Activated T-cell treated with anti-CD3 and anti-CD28 coated beads for 24 hours (primary cell): ENCODE measurements around the gene BMAL1.
A peak's percentile ranks its signal among the peaks of the same experiment; 100 is the strongest.

Source experiments
- DNase-seq: peaks from one replicate; pipeline ENCODE4 v3.0.0-alpha.2; 2020; ENCODE audit warnings: low read depth

The BMAL1 gene

DNA sequence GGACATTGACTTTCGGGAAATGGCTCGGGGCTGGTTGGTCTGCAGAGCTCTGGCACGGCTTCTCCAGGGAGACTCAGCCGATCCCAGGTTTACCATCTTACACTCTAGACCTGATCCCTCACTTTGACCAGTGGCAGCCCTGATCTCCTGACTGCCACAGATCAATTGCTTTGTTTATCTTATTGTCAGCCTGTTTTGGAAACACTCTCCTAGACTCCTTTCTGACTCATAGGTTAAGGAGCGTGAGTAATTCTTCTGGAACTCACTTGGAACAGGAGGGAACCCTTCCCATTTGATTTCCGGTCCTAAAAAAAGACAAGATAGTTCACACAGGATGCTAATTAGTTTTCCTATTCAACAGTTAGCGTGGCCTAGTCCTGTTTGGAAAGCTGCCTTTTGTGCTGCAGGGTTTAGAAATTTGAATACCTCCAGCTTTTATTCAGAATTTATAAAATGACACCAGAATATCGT is 16.0 kb upstream of the BMAL1 start:
- DNase-seq = no peak

DNA sequence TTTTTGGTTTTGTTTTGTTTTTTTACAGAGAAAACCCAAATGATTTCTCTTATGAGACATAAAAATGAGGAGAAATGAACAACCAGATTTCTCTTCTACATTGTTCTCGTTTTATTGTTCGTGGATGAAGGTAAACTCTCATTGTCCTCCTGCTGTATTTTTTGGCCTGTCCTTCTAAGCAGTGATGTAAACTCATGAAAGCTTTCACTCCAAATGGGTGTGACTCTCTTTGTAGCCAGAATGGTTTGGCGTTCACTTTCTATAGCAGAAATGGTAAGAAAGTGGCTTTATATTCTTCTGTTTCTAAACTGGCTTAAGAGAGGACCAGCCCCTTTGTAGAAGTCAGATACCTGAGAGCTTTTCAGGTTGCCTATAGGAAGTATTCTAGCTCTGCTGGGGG is 15.5 kb upstream of the BMAL1 start:
- DNase-seq = no peak

DNA sequence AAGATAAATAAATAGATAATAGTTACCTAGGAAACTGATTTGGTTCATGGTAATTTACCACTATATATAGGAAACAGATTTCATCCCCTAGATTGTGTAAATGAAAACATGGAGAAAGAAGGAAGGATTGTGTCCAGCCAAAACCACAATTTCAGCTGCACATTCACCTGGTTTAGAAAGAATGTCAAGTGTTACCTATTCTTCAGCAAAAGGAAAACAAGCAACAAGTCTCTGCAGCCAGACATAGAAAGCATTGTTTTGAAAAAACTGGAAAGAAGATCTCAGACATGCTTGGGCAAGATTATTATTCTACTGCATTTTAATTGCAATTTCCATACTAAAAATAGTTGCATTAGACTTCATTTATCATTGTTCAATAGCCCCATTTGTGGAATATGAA is 8.8 kb upstream of the BMAL1 start:
- no peak for DNase-seq

DNA sequence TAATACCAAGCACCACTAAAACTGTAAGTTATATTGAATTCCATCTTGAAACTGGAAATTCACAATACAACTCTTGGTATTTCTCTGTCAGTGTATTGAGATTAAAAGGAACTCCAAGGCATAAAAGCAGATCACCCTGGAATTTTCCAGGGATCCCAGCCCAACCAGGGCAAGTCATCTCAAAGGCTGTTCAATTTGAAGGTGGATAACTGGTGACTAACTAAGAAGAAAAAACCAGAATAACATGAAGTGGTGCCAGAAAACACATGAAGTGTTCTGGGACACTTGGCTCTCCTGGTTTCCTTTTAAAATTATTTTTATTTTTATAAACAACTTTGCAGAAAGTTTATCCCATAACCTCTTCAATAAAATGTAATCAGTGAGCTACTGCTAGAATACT is 7.8 kb upstream of the BMAL1 start:
- no peak for DNase-seq

DNA sequence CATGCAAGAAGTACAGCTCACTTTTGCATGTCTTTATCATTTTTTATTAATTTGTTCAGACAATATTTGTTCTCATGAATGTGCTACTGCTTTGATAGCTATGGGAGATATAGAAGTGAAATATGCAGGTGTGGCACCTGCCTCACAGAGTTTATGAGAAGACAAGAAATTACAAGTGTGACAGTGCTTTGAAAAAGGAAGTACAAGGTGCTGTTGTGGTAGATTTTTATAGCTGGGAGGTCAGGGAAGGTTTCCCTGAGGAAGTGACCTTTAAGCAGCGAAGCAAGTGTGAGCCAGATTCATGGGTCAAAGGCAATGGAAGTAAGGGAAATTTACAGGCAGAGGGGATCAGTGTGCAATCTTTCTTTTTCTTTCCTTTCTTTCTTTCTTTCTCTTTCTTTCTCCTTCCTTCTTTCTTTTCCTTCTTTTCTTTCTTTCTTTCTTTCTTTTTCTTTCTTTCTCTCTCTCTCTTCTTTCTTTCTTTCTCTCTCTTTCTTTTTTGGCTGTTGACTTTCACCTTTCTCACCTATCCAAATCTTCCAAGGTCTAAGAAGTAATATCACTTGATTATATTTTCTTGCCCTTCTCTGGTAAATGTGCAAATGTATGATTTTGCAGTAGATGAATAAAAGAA is 6.4 kb upstream of the BMAL1 start:
- DNase-seq = no peak

DNA sequence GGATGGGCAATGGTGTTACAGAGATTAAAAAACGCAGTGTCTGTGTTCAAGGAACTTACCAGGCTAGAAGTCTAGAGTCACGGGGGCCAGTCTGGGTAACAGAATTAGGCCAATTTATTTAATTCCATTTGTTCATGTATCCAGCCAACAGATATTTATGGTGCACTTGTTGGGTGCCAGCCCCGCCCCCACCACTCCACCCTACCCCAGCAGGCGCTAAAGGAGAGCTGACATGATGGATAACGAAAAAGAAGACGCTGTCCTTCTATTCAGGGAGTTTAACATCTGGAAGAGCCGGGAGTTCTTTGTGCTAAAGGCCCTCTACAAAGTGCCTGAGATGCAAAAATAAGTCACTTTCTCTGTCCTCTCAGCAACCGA is 1.1 kb upstream of the BMAL1 start:
- DNase-seq = no peak

DNA sequence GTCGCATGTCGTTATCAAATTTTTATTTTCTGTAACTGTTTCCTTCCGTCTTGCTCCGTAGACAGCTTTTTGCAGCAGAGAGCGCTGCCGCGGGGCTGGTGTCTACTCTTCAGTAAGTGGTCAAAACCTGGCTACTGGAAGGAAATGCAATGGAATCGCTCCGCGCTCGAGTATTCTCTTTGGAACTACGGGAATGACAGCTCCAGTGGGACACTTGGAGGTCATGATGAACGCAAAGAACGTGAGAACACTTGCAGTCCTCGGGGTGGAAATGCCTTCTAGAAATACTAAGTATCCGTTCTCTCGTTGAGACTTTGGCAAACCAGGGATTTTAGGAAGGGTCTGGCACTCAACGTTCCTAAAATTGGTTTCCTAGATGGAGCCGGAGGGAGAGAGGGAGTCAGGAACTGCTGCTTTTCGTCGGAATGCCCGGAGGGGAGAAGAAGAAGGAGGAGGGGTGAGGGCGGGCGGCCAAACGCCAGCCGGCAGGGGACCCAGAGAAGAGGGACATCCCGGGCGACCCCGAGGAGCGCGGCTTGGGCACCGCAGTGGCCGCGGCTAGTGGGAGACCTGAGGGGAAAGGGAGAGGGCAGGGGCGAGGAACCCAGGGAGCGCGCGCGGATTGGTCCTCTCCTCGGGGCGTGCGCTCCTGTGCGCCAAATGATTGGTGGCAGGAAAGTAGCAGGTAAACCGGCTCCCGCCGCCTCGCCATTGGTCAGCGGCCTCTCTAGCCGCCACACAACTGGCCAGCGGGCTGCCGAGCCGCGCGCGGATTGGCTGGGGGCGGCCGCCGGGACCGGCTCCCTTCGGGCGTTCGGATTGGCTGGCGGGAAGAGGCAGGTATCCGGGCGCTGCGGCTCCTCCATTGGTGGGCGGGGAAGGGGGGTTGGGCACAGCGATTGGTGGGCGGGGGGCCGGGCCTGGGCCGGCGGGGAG is 490 bp upstream of the BMAL1 start:
- peak; percentile 97 for DNase-seq

DNA sequence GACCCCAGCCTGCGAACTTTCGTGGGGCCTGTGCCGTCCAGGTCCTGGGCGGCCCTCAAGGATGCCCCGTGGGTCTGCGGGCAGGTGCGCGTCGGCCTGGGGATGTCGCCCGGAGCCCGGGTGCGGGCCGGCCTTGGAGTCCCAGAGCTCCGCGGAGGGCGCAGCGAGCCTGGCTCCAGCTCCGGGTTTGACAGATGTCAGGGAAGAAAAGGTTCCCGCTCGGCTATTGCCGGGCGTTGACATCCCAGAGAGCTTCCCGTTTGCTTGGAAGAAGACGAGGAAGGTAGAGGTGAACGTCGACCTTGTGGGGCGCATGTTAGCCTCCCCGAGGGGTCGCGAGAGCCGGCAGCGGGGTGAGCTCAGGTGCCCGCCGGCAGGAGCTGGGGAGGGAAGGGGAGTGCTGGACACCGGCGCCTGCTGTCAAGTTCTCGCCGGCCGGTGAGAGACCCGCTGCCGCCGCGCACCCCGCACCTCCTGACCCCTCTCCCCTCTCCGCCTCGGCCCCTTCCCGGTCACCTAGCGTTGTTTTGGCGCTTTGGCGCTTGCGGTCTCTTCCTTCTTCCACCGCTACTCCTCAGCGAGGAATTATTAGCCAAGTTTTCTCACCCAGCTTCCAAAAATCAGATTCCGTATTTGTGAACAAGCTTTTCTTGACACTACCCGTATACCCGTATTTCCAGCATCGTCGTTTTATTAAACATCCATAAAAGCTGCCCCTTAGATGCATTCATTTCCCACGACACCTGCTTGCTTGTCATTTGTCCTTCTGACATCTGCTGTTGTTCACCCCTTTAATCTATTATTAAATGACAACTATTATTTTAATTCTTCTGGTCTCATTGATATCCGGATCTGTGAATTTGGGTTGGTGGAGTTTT is 1.3 kb downstream of the BMAL1 start:
- DNase-seq = no peak

DNA sequence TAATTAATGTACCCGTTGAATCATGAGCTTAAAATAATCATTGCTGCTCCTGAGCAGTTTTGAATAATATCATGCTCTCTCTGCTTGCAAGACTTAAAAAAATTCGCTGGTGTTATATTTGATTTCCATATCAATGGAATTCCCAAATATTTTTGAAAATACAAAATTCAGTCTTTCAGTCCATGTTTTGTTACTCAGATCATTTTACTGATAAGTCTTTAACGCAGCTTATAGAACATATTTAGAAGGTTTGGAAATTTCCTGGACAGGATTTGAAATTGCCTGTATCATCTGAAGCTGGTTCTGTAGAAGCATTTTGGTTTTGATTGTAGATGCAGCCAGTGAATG is 1.9 kb downstream of the BMAL1 start:
- DNase-seq = no peak

DNA sequence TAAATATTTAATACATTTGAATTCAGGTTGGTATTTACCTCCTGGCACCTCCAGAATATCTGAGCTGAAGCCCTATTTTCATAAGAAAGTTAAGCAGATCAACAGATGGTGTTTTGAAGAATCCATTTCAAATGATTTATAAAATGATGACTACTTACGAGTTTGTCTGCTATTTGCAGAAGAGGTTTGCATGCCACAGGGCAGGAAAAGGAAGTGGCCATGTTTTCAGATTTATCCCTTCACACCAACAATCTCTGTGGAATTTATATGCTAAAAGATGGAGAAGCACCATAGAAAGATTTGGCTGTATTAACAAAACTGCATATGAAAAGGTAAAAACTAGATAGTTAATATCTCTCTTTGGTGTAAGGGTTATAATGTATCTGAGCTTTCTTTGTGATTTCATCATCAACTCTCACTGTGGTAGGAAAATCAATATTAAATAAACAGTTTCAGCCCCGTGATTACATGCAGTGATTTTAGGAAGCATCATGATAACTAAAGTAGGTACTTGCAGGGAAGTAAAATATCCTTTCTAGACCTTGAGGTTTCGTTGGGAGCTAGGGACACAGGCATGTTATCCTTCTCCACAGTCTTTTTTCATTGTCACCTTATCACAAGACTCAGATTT is 2.6 kb downstream of the BMAL1 start:
- DNase-seq = no peak

DNA sequence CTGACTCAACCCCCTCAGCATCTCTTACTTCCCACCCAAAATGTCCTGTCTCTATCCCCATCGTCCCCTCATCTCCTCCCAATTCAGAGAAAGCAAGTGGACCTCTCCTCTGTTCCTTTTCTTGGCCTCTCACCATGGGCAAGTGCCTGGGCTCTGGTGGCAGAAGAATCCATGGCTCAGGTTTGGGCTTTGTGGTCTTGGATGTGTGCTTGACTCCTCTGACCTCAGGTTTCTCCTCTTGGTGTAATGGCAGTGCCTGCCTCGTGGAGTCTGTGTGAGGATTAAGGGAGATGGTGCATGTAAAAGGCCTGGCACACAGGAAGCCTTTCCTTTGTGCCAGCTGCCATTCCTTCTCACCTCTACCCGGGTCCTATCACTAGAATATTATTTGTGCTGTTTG is 3.2 kb downstream of the BMAL1 start:
- no peak for DNase-seq

DNA sequence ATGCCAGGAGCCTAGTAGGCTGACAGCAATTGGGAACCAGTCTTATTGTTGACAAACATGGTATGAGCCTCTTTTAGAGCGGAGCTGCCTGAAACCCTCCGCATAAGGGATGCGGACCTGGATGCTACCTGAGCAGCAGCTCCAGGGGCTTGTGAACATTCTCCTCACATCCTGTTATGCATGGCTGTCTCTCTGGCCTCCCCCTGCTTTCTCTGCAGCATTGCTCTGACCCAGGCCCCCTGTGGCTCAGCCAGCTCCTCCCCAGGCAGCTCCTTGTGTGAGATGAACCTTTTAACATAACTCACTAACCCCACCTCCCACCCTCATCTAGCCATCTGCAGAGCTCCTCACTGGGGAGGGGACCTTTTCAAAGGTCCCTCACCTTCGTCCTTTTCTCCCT is 6.0 kb downstream of the BMAL1 start:
- no peak for DNase-seq

DNA sequence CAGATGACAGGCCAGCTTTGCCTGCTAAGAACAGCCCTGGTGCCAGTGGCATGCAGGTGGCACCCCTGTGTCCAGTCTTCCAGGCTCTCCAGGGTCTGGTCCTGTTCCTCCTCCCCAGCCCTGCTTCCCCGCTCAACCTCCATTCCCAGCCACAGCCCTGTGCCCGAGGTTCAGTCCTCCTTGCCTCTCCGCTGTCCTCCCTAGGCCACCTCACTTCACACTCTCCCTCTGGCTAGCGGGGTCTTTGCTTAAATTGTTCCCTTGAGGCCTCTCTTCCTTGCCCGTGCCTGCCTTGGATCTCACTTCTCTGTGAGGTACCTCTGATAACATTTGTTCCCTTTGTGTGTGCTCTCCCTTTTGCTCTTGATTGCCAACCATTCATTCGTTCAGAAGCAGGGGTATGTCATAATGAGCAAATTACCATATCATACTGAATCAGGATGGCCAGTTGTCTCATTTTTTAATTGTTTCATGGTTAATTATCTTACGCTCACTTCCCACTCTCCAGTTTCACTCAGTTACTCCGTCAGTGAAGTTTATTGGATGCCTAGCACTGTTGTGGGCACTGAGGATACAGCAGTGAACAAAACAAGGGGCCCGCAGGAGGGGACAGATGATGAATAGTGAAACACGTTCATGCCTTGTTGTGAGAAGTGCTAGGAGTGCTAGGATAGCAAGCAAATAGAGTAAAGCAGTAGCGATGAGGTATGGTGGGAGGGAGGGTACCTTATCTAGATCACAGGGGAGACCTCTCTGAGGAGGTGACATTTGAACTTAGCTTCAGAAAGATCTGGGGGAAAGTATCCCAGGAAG is 7.4 kb downstream of the BMAL1 start:
- DNase-seq = no peak

DNA sequence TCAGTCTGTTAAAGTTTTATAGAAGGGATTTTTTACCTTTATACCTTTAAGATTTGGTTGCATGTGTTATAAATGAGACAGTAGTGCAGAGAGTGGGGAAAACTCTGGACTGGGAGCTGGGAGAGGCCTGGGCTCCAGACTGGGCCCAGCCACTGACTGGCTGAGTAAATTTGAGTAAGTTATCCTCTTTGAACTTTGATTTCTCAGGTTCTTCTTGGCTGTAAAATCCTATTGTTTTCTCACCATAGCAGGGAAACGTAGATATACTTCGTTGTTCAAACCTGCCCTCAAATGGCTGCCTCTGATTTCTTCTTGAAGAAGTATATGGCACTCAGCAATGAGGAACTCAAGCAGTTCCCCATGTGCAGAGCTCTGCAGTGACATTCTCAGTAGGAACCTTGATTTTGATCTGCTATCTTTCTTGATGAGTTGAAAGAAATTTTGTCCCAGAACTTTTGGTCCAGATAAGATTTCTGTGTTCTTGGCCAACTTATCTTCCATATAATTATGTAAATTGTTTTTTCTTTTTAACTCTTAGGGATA is 8.8 kb downstream of the BMAL1 start:
- DNase-seq = no peak

DNA sequence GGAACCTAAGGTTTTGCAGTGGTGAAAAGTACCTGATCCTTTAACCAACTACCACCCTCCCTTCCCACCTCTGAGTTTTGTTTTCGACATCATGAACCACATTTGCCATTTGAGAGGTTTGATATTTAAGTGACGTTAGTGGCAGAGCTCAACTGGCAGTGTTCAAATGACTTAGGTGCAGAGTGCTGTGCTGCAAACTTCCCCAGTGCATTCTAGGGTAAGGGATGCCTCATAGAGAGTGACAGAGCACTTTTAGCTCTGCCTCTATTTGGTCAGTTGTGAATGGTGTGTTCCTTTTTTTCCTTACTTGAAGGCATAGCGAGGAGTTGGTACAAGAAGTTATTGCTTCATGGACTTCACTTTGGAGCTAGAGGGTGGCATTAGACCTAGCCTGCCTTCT is 9.4 kb downstream of the BMAL1 start:
- DNase-seq = no peak

DNA sequence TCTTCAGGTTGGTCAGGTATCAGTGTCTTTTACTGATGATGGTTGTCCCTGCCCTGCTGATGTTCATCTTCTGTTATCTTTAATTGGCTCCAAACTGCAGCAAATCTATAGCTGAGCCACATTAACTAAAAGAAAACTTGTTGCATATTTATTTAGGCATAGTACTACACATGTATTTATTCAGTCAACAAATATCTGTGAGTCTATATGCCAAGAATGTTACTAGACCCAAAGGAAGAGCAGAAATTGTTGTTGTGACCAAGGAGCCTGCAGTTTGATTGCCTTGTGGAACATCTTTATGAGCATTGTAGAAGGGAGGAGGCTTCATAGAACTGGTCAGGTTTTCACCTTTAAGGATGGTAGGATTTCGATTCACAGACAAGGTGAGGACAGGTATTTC is 10.1 kb downstream of the BMAL1 start:
- DNase-seq = no peak

DNA sequence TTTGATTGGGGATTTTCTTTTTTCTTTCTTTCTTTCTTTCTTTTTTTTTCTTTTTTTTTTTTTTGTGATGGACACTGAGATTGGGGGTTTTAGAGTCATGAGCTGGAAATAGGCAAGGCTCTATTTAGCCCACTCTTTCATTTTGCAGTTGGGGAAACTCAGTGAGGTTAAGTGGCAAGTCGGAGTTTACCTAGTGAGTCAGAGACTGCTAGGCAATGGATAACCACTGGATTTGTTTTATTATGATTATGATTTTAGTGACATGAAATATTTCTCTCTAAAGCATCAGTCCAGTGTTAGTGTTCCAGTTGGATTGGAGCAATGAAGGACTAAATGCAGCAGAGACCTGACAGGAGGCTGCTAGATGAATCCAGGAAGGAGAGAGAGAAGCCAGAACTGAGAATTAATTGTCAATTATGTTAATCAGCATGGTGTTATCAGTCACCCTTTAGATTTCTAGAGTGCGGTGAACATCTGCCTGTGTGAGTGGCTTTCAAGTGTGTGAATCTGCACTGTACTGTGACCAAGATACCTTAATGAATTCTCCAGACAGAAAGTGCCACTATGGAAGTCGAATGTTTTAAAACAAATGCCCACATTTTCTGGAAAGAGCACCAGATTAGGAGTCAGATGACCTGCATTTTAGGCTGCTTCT is 10.9 kb downstream of the BMAL1 start:
- no peak for DNase-seq

DNA sequence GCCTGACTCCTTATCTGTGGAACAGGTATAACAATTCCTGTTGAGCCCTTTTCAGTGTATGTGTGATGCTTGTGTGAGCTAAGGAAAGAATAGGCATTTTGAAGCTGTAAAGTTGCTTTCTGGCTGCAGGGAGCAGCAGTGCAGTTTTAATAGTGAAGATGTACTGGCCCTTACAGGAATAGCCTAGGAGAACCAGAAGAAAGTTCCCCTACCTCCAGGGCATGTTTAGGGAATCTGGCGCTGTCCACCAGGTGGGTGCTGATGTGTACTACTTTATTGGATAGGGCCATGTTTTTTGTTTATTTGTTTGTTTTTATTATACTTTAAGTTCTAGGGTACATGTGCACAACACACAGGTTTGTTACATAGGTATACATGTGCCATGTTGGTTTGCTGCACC is 11.5 kb downstream of the BMAL1 start:
- DNase-seq = no peak

DNA sequence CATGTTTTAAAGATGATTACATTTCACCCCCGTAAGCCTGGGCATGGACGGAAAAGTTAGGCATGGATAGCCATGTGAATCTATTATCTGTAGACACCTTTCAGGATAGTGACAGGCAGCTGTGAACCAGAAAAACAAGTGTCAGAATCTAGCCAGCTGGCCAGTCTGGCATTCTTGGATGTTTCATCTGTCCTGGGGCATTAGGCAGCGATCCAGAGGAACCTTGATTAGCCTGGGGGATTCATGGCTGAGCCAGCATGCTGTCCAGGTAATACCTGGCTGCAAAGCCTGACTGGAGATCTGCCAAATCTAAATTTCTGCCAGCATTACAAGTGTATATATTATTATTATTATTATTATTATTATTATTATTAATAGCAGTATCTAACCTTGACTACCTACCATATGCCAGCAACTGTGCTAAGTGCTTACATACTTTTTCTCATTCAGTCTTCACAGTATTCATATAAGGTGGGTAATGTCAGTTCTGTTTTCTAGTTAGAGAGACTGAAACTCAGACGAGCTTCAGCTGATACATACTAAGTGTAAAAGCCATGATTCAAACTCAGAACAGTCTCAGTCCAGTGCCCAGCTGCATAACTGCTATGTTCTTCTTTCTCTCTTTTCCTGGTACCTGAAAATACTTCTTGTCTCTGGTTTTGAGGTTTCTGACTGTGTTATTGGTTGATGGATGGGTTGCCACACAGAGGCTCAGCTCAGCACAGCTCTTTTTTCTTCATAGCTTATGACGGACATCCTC is 12.8 kb downstream of the BMAL1 start:
- no peak for DNase-seq

DNA sequence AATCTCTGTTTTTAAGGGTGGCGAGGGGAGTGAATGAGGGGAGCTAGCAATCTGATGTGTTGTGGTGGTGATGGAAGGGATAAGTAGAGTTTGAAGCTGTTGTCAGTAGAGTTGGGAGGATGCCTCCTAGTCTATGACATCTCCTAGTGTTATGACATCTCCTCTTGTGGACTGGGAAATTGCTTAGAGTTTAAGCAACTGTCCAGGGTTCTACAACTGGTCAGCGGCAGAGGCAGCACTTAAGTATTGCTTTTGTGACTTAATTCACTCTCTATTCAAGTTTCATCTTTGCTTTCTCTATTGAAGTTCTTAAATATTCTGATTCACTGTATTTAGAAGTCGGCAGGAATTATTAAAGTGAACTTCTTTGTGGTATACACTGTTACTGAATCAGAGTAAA is 13.8 kb downstream of the BMAL1 start:
- no peak for DNase-seq
